Putamen (tissue), 1 donor: ENCODE data around the gene KRT15.

Source experiments
- DNase-seq: peaks from one replicate; pipeline ENCODE4 v3.0.0-alpha.2; 2016; ENCODE audit warnings: low spot score

The KRT15 gene

DNA sequence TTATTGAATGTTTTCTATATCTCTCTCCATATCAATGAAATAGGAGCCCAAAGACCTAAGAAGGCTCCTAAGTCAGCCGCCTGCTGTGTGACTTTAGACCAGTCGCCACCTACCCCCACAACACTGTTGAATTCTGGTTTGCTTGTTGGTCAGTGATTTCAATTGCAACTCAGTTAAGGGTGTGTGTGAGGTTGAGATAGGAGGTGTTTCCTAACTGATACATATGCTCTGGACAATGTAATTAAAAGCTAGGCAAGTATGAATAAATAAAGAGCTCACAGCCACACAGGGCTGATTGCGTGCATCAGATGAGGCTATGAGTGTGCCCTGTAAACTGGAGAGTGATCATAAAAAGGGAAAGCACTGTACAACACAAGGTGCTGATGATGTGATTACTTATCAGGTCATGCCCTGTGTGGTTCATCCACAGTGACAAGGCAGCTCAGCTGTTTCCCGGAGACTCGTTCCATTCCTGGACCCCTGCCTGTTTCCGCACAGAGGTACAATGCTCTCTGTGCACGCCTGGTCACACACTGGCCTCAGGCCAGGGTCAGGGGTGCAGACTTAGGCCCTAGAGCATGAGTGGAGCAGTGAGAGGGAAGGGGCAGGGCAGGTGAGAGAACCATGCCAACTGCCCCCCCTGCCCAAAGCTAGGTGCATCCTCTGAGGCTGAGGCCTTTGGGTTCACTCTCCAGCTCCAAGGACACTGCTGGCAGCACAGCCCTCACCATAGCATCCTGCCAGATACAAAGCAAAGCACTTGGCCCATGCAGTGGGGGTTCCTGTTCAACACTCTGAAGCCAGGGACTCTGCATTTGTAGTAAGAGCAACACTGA is 34.5 kb downstream of the KRT15 start:
- no peak for DNase-seq

- no peak for DNase-seq
Observed at GRCh38 chr17:41483531-41483930, 35.2 kb downstream of the KRT15 start.

DNA sequence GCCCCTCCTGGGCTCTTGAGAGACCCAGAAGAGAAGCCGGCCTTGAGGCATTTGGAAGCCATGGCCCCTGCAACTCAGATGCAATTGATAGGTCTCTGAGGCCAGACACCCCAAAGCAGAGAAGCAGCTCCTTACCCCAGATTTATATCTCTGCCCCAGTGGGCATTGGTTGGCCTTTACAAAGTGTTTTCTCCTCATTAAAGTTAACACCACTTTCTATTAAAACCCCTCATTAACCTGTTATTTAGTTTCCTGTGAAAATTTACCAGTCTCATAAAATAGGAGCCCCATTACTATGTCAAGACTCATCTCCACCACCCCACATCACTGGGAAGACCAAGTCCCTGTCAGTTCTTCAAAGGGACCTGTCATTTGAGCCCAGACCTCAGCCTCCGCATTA is 37.7 kb downstream of the KRT15 start, which contains the start of gene KRT35:
Gene KRT35 (minus strand): TSS at position 116 of the 400 bp plus-strand sequence. CDS start 54 bp downstream, at position 62.
- DNase-seq: no peak

GRCh38 chr17:41480581-41480980 is 38.1 kb downstream of the KRT15 start:
- DNase-seq: no peak

DNA sequence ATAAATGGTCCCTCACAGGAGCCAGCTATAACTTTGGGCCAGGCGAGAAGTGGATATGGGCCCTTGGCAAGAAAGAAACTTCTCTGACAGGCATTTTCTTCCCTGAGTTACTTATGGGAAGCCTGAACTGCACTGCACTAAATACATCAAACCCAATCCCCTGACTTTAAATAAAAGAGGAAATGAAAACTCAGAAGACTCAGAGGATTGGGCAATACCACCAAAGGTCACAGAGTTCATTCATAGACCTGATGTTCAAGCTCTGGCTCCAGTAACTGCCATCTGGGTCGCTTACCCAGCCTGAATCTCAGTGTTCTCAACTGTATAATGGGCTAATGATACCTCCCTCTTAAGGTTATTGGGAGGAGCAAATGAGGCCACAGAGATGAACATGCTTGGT is 38.6 kb downstream of the KRT15 start:
- DNase-seq: no peak

DNA sequence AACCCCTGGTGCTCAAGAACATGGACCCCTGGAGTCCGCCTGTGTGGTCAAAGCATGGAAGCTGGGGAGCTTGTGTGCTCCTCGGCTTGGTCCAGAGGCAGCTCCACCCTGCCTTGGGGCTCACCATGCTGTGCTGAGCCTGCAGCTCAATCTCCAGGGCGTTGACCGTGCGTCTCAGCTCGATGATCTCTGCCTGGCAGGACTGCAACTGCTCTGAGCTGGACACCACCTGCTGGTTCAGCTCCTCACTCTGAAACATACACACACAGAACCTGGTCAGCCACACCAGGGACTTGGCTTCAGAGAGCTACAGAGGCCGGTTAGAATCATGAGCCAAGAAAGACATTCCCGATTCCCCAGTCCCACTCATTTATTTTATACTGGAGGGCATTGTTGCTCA is 40.5 kb downstream of the KRT15 start:
- no peak for DNase-seq

DNA sequence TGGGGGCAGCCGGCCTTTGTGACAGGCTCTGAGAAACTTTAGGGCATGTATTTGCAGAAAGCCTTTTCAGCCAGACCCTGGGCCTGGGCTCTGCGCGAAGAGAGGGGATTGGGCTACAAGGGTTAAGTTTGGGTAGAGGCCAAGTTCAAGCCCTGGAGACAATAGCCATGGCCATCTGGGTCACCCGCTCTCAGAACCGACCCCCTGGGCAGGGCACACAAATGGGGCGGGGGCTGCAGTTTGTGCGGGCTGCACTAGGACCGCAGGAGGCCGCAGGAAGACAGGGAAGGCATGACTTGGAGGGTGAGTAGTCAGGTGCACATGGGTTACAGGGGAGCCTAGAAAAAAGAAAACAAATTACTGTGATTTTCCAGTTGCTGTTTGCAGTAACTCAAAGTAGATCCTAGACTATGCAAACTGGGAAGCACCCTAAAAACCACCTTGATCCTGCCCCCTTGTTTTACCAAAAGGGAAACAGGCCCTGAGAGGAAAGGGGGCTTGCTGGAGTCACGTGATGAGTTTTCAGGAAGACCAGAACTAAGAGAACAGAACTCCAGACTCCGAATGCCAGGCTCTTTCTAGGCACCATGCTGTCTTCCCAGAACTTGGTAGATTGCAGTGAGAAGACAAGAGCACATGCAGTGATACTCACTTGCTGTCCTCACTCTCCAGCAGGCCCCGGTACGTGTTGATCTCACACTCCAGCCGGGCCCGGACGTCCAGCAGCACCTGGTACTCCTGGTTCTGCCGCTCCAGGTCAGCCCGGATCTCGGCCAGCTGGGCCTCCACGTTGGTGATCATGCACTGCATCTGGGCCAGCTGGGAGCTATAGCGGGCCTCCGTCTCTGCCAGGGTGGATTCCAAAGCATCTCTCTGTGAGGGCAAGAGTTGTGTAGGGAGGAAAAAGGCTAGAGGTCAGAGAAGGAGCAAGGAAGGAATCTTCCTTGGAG is 41.5 kb downstream of the KRT15 start:
- no peak for DNase-seq

- no peak for DNase-seq
Observed at GRCh38 chr17:41475421-41475820, 43.3 kb downstream of the KRT15 start.

GRCh38 chr17:41474863-41475262 is 43.8 kb downstream of the KRT15 start:
- no peak for DNase-seq

GRCh38 chr17:41468346-41468745 is 50.3 kb downstream of the KRT15 start:
- no peak for DNase-seq

DNA sequence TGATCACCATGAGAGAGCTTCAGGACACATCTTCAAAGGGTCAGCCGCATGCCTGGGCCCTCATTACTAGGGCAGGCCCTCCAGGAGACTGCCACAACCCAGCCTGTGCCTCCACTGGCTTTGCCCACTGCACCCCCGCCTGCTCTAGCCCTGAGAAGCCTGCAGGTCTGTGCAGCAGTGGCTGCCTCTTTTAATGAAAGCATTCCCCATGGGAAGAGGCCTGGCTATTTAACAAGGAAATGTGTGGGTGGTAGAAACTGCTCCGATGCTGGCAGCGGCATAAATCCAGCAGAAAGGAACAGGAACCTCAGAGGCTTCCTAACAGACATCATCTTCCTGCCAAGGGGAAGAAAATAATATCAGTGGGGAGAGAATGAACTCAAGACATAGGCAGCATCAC is 51.1 kb downstream of the KRT15 start:
- no peak for DNase-seq

GRCh38 chr17:41466988-41467387 is 51.7 kb downstream of the KRT15 start, which contains the start of gene KRT32:
TSS of gene KRT32 (minus strand) at chr17:41467386. CDS start at chr17:41467325, 61 bp downstream.
- no peak for DNase-seq

DNA sequence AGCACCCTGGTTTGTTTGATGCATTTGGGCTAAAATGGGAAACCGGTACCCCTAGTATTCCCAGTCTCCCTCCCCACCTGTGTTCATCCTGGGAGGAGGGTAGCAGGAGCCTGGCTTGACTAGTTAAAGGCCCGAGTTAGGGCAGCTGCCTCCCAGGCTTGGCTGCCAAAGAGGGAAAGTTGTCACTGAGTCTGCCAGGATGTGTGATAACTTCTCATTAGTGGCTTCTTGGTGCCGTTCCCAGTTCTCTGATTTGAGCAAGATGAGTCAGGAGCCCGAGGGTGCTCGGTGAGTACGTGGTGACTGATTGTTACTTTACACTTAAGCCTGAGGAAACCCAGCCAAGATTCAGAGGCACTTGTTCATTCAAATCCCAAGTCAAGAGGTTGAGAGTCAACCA is 54.0 kb downstream of the KRT15 start:
- DNase-seq: no peak

- DNase-seq: no peak
Observed at GRCh38 chr17:41464173-41464572, 54.5 kb downstream of the KRT15 start.

DNA sequence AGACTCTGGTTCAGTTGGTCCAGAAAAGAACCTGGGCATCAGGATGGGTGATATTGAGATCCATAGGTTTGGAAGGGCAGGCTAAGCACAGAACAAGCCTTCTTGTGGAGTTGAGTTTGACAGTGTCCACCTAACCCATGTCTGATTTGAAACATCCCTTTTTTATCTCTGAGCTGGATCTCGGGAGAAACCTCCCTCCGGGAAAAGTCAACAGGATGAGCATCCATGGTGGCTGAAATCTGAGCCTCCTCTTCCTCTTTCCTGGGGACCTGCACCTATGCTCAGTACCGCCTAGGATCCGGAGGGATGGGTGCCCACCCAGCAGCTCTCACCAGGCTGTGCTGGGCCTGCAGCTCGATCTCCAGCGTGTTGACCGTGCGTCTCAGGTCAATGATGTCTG is 54.9 kb downstream of the KRT15 start:
- DNase-seq: no peak
